Right cardiac atrium (tissue), 5 donors: ENCODE results near the gene SYNPR. TPM values are rescaled to one million over a fixed set of nuclear protein-coding genes. Genes with fewer than 3 reads are reported as not detected.

Experiments
- ATAC-seq, 2 donors: fragments of 200-7000 bp; cut with Tn5 transposase; one replicate each; pipeline versions ENCODE4 v1.8.0 to v1.9.1; 2020; ENCODE audit warnings: moderate library complexity in 2 of 2, mild to moderate bottlenecking in 1 of 2
- DNase-seq, 3 donors: peaks; one replicate each; pipeline ENCODE4 v3.0.0-alpha.2; 2020
- H3K27ac ChIP-seq: one replicate; pipeline ENCODE4 v1.5.1; 2013; ENCODE audit warnings: mild to moderate bottlenecking, low read length, control low read depth, moderate library complexity
- H3K27me3 ChIP-seq: one replicate; pipeline ENCODE4 v1.6.1; 2013; ENCODE audit not compliant: control insufficient read depth, insufficient read depth
- H3K4me1 ChIP-seq: one replicate; pipeline ENCODE4 v1.6.1; 2013; ENCODE audit warnings: low read length; ENCODE audit not compliant: control insufficient read depth, insufficient read depth
- H3K4me3 ChIP-seq: one replicate; pipeline ENCODE4 v1.5.1; 2013; ENCODE audit warnings: low read length, control low read depth
- H3K9me3 ChIP-seq: one replicate; pipeline ENCODE4 v1.6.1; 2013; ENCODE audit warnings: low read length; ENCODE audit not compliant: control insufficient read depth
- WGBS: extraction: QIAGEN DNeasy Blood & Tissue Kit; methylation state at CpG from one replicate; pipeline ENCODE4 v1.1.7; 2013; 5-methylcytosine and 5-hydroxymethylcytosine counted together
- intact Hi-C, 4 donors: fragments of 100-400 bp; cut with DNase I; formaldehyde crosslinking; loops; one replicate each; pipeline versions ENCODE4 v1.11.0 to v1.14.0; 2022 to 2023
- polyA plus RNA-seq: library from polyadenylated mRNA; stranded (reverse); fragments of 200-250 nt; gene quantifications from one replicate; pipeline ENCODE4 v1.2.3, GENCODE V29; 2013
- total RNA-seq, 4 donors: library from RNA; stranded (reverse); fragmentation: NEBNext Ultra II Directional; extraction: Animal tissue kit (Norgen Biotek cat#: 25700); gene quantifications; one replicate each; pipeline ENCODE4 v1.2.1, GENCODE V29; 2021
- donor health status: healthy with polysubstance abuse.
- donor health status: DM: no; HTN: yes; CAD: no.
- donor health status: DM: no; HTN: no; CAD: no.
- donor health status: DM: no; HTN: yes; CAD: no; lungs with severe emphysema.
- donor health status: DM: yes; HTN: yes; CAD: no.

The SYNPR gene
- total and polyA plus RNA-seq, 5 donors, result 3.8 to 14.4 (median 8.2) TPM

DNA sequence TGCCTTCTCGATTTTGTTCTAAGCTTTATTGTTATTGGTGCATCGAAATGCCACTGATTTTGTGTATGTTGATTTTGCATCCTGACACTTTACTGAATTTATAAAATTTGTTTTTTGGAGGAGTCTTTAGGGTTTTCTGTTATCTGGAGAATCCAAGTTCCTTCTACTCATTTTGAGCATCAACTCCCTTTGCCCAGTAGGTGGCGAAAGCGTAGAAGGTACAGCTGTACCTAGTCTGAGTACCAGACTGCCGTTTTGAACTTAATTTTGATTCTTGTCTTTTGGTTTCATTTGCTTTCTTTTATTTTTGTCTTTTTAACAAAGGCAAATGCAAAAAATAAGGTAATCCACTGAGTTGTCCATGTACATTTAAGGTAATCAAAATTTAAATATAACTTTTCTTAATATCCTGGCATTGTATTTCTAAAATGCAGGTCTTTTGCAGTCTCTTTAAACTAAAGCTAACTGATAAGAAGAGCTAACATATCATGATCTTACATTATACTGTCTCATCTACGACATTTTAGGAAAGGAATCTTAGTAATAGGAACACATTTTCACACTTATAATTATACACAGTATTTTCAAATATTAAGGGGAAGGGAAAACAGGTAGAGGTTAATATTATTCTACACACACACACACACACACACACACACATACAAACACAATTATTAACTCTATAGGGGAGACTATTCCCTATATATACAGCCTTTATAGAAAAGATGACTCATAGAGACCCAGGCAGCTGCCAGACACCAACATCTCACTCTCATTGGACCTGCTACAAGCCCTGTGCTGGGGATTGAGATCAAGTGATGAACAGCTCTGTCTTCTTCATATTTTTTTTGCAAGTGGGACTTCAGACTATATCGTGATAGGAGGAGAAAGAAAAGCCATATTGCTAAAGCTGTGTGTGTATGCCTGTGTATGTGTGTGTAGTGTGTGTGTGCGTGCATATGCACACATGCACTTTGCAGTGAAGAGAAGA, 71.8 kb downstream of the SYNPR start:
- 22% methylated on average over 8 of the region's 8 CpGs for WGBS
- intact Hi-C loops, result loop anchor here (2.0 to 5.0 kb wide), 2 partner anchors 467 to 469 kb away; partner anchors contain the start of gene C3orf49 (in 4 of the 4)
- Histone ChIP-seq H3K4me1 (no peaks in the 10 kb centered on the region), H3K27ac (no peak overlapping the region), H3K4me3 (no peak overlapping the region), H3K9me3 (no peaks in the 10 kb centered on the region), H3K27me3 (no peaks in the 10 kb centered on the region)
- ATAC-seq, result peak in 1 of 2 donors; percentile 66
- peak in 1 of 3 donors; percentile 36 for DNase-seq

DNA sequence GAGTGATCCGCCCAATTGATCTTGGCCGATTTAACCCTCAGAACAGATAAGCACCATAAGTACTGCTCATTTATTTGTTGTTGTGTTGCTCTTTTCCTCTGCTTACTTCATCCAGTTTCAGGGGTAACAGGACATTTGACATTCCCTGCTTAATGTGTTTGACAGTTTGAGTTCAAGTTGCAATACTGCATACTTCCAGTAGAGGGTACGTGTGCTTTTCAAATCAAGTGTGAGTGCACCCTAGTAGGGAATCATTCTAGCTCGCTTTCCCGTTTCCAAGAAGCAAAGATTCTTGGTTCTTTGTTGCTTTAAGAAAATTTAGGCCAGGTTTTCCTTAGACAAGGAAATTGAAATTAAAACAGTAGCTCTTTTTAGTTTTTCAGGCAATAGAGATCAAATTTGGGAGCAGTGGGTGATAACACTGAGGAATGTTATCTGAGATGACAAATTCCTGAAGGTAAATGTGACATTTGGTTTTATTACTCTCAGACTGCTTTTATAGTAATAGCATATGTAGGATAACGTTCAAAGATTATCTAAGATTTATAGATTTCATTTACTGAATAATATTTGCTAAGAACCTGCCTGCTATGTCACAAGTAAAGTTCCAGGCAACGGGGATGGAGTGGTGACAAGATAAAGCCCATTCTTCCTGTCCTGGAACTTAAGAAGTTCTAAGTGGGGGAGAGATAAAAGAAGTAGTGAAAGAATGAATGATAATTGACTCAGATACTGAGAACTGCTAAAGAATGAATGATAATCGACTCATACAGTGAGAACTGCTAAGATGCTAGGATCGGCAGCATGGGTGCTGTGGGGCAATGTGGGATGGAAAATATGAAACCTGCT, 73.3 kb downstream of the SYNPR start:
- H3K4me1 ChIP-seq, result no peaks in the 10 kb centered on the region
- H3K9me3 ChIP-seq, result no peaks in the 10 kb centered on the region
- H3K27ac ChIP-seq, result no peak overlapping the region
- ATAC-seq (peak; percentile 64 to 67), DNase-seq (no peak)
- intact Hi-C loops, result loop anchor here (2.0 to 5.0 kb wide), 2 partner anchors 466 to 467 kb away; partner anchors contain the start of gene C3orf49 (in 4 of the 4)
- no peaks in the 10 kb centered on the region for H3K27me3 ChIP-seq
- 19% methylated on average over 9 of the region's 9 CpGs for WGBS
- H3K4me3 ChIP-seq, result no peak overlapping the region

- H3K4me3 ChIP-seq, result no peak overlapping the region
- no peaks in the 10 kb centered on the region for H3K27me3 ChIP-seq
- no peaks in the 10 kb centered on the region for H3K4me1 ChIP-seq
- WGBS, result 73% methylated on average over 2 of the region's 2 CpGs
- intact Hi-C loops, result loop anchor here in 3 of 4 donors (5.0 kb wide), 1 partner anchor 465 kb away; the partner anchor contains the start of gene C3orf49 (in 3 of the 3)
- ATAC-seq (no peak), DNase-seq (no peak)
- H3K27ac ChIP-seq, result no peak overlapping the region
- H3K9me3 ChIP-seq, result no peaks in the 10 kb centered on the region
Observed at GRCh38 chr3:63352008-63352279, 73.8 kb downstream of the SYNPR start.

DNA sequence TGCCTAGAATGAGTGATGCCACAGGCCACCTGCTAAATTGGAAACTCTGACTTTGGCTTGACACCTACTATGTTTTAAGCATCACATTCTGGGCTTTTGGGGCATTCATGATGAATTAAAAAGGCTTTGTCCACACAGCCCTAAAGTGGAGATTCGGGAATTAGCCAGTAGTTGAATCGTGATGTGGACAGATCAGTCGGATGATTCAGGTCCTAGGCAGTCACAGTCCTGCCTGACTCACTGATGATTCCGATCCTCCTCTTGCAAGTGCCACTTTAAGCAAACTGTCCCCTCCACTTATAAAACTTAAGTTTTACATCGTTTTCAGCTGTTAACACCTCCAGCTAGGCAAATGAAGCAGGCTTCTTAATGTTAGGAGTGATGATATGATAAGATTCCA, 75.3 kb downstream of the SYNPR start:
- no peak for ATAC-seq
- DNase-seq, result no peak
- Histone ChIP-seq H3K4me1 (no peaks in the 10 kb centered on the region), H3K9me3 (no peaks in the 10 kb centered on the region), H3K4me3 (no peak overlapping the region), H3K27ac (no peak overlapping the region), H3K27me3 (no peaks in the 10 kb centered on the region)
- WGBS, result 67% methylated on average over 5 of the region's 5 CpGs
- intact Hi-C loops, result loop anchor here in 3 of 4 donors (5.0 kb wide), 1 partner anchor 464 kb away; the partner anchor contains the start of gene C3orf49 (in 3 of the 3)

DNA sequence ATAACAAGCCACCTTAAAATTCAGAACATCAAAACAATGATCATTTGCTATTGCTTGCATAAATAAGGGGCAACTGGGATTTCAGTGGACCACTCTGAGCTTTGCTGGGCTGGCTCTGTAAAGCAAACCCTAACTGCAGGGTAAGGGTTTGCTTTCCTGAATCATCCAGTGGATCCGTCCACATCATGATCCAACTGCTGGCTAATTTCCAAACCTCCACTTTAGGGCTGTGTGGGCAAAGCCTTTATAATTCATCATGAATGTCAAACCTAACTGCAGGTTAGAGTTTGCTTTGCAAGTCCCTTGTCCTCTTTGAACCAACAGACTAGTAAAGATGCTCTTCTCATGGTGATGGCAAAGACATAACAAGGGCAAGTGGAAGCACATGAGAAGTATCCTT, 76.1 kb downstream of the SYNPR start:
- H3K4me3 ChIP-seq, result no peak overlapping the region
- no peak for DNase-seq
- no peaks in the 10 kb centered on the region for H3K9me3 ChIP-seq
- no peaks in the 10 kb centered on the region for H3K4me1 ChIP-seq
- H3K27ac ChIP-seq, result no peak overlapping the region
- intact Hi-C loops, result loop anchor here in 3 of 4 donors (5.0 kb wide), 1 partner anchor 463 kb away; the partner anchor contains the start of gene C3orf49 (in 3 of the 3)
- ATAC-seq, result no peak
- H3K27me3 ChIP-seq, result no peaks in the 10 kb centered on the region
- WGBS, result 59% methylated on average over 1 of the region's 1 CpG

DNA sequence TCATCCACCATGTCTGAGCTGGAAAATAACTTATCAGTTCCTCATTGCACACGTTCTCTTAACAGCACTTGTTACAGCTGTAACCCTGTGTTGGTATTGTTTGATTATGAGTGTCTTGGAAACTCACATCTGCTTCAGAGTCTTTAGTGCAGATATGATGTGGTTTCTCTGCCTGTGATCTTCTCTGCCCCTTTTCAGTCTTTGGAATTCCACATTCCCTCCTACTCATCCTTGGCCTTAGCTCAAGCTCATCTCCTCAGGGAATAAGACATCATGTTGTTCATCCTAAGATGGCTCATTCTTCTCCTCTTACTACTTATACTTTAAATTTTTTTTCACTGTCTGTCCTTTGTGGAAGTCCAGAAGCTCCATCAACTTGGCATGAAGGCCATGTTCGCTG, 77.7 kb downstream of the SYNPR start:
- H3K27ac ChIP-seq, result no peak overlapping the region
- ATAC-seq, result no peak
- intact Hi-C loops, result no loop called here
- DNase-seq, result no peak
- no peaks in the 10 kb centered on the region for H3K4me1 ChIP-seq
- no peaks in the 10 kb centered on the region for H3K9me3 ChIP-seq
- no peak overlapping the region for H3K4me3 ChIP-seq
- WGBS, result 60% methylated on average over 2 of the region's 2 CpGs
- H3K27me3 ChIP-seq, result no peaks in the 10 kb centered on the region

- ATAC-seq, result no peak
- intact Hi-C loops, result no loop called here
- no peak for DNase-seq
- 10% methylated on average over 1 of the region's 1 CpG for WGBS
- Histone ChIP-seq H3K27ac (no peak overlapping the region), H3K9me3 (no peaks in the 10 kb centered on the region), H3K27me3 (no peaks in the 10 kb centered on the region), H3K4me3 (no peak overlapping the region), H3K4me1 (no peaks in the 10 kb centered on the region)
Observed at GRCh38 chr3:63364495-63364894, 86.4 kb downstream of the SYNPR start.

GRCh38 chr3:63364910-63365309, 86.8 kb downstream of the SYNPR start:
- intact Hi-C loops, result no loop called here
- 74% methylated on average over 2 of the region's 2 CpGs for WGBS

GRCh38 chr3:63365671-63366070, 87.6 kb downstream of the SYNPR start:
- Histone ChIP-seq H3K27me3 (no peaks in the 10 kb centered on the region), H3K27ac (no peak overlapping the region), H3K4me1 (no peaks in the 10 kb centered on the region), H3K9me3 (no peaks in the 10 kb centered on the region), H3K4me3 (no peak overlapping the region)
- intact Hi-C loops, result no loop called here
- DNase-seq, result no peak
- ATAC-seq, result no peak
- WGBS, result 90% methylated on average over 5 of the region's 5 CpGs

More at GRCh38 chr3:63364910-63365309, 86.8 kb downstream of the SYNPR start:
- DNase-seq (no peak), ATAC-seq (no peak)
- H3K4me3 ChIP-seq, result no peak overlapping the region
- no peaks in the 10 kb centered on the region for H3K9me3 ChIP-seq
- no peaks in the 10 kb centered on the region for H3K27me3 ChIP-seq
- H3K4me1 ChIP-seq, result no peaks in the 10 kb centered on the region
- H3K27ac ChIP-seq, result no peak overlapping the region

- 65% methylated on average over 1 of the region's 1 CpG for WGBS
- Histone ChIP-seq H3K27me3 (no peaks in the 10 kb centered on the region), H3K4me3 (no peak overlapping the region), H3K9me3 (no peaks in the 10 kb centered on the region), H3K27ac (no peak overlapping the region), H3K4me1 (no peaks in the 10 kb centered on the region)
- DNase-seq, result no peak
- no peak for ATAC-seq
- intact Hi-C loops, result no loop called here
Observed at GRCh38 chr3:63370094-63370493, 92.0 kb downstream of the SYNPR start.

GRCh38 chr3:63383040-63383439, 104.9 kb downstream of the SYNPR start:
- no peak for ATAC-seq
- no peak for DNase-seq
- intact Hi-C loops, result no loop called here
- no peaks in the 10 kb centered on the region for H3K27me3 ChIP-seq
- H3K4me1 ChIP-seq, result no peaks in the 10 kb centered on the region
- H3K4me3 ChIP-seq, result no peak overlapping the region
- H3K27ac ChIP-seq, result no peak overlapping the region
- no peaks in the 10 kb centered on the region for H3K9me3 ChIP-seq
- 65% methylated on average over 2 of the region's 2 CpGs for WGBS
